ENCODE results near the gene DSP.

- no peak for TF ChIP-seq CTCF (IDR thresholded peaks at IDR 0.05; ENCODE audit: low read length)
- no peak for TF ChIP-seq EZH2 (IDR thresholded peaks at IDR 0.05; ENCODE audit: borderline replicate concordance, low read length)
Observed at GRCh38 chr6:7587631-7588100, 46.2 kb downstream of the DSP start.
